NT2/D1 (cell line): ENCODE data around the gene JUNB.
A peak's percentile ranks its signal among the peaks of the same experiment; 100 is the strongest.

Experiments used
- DNase-seq: peaks from one replicate; pipeline ENCODE4 v3.0.0-alpha.2; 2011; ENCODE audit warnings: low read depth, low spot score
- H3K27me3 ChIP-seq: 2 replicates; pipeline ENCODE4 v1.6.0; 2011; ENCODE audit warnings: mild to moderate bottlenecking; ENCODE audit not compliant: insufficient read length, insufficient read depth
- H3K36me3 ChIP-seq: 2 replicates; pipeline ENCODE4 v1.6.1; 2011; ENCODE audit warnings: mild to moderate bottlenecking, low read length, mixed read lengths; ENCODE audit not compliant: insufficient read depth, insufficient read length
- H3K4me1 ChIP-seq: 2 replicates; pipeline ENCODE4 v1.5.1; 2011; ENCODE audit not compliant: insufficient read depth, insufficient read length
- H3K4me3 ChIP-seq: 2 replicates; pipeline ENCODE4 v1.5.1; 2011; ENCODE audit warnings: low read depth; ENCODE audit not compliant: insufficient read length
- H3K9ac ChIP-seq: 2 replicates; pipeline ENCODE4 v1.6.0; 2011; ENCODE audit warnings: low read depth; ENCODE audit not compliant: insufficient read length
- H3K9me3 ChIP-seq: 2 replicates; pipeline ENCODE4 v1.5.1; 2011; ENCODE audit warnings: mild to moderate bottlenecking, low read length; ENCODE audit not compliant: insufficient read depth
- SUZ12 ChIP-seq: IDR thresholded peaks from 2 replicates; pipeline ENCODE4 v1.6.1; 2011; ENCODE audit not compliant: insufficient read length, insufficient read depth; ENCODE audit errors: extremely low read depth
- YY1 ChIP-seq: IDR thresholded peaks from 2 replicates; pipeline ENCODE4 v1.6.1; 2011; ENCODE audit not compliant: insufficient read length, insufficient read depth
- ZNF274 ChIP-seq: IDR thresholded peaks from 2 replicates; pipeline ENCODE4 v1.6.1; 2011; ENCODE audit warnings: mild to moderate bottlenecking, low read depth, low read length

JUNB gene

GRCh38 chr19:12774588-12775555 lies 16.4 kb upstream of the JUNB start, which contains the start of gene HOOK2:
Gene HOOK2 (minus strand): TSS chr19:12775552. CDS start chr19:12775449, 103 bp downstream.
- H3K9ac ChIP-seq, result peak within 1 kb of the TSS; percentile 92
- no peak for TF ChIP-seq SUZ12
- no peak for TF ChIP-seq YY1
- TF ChIP-seq ZNF274, result no peak
- peaks cover 16% of the 10 kb centered on the region for H3K36me3 ChIP-seq
- H3K27me3 ChIP-seq, result peaks cover 3% of the 10 kb centered on the region
- peaks cover 12% of the 10 kb centered on the region for H3K4me1 ChIP-seq
- H3K9me3 ChIP-seq, result no peaks in the 10 kb centered on the region
- H3K4me3 ChIP-seq, result peak within 1 kb of the TSS; percentile 87
- DNase-seq, result no peak

GRCh38 chr19:12777217-12778016 lies 13.9 kb upstream of the JUNB start:
- DNase-seq, result no peak
- TF ChIP-seq YY1 (no peak), ZNF274 (no peak), SUZ12 (no peak)
- peak overlapping the region; percentile 72 for H3K4me3 ChIP-seq
- H3K9me3 ChIP-seq, result no peaks in the 10 kb centered on the region
- peaks cover 3% of the 10 kb centered on the region for H3K27me3 ChIP-seq
- H3K36me3 ChIP-seq, result peaks cover 4% of the 10 kb centered on the region
- H3K9ac ChIP-seq, result peak overlapping the region; percentile 86
- H3K4me1 ChIP-seq, result peaks cover 19% of the 10 kb centered on the region

GRCh38 chr19:12778017-12778904 lies 13.0 kb upstream of the JUNB start:
- Histone ChIP-seq H3K4me3 (peak overlapping the region; percentile 72), H3K36me3 (peaks cover 4% of the 10 kb centered on the region), H3K4me1 (peaks cover 19% of the 10 kb centered on the region), H3K9ac (peak overlapping the region; percentile 86), H3K27me3 (peaks cover 3% of the 10 kb centered on the region), H3K9me3 (no peaks in the 10 kb centered on the region)
- TF ChIP-seq SUZ12 (no peak), ZNF274 (no peak), YY1 (no peak)
- no peak for DNase-seq

- H3K4me1 ChIP-seq, result peaks cover 23% of the 10 kb centered on the region
- H3K9ac ChIP-seq, result peak overlapping the region; percentile 86
These were observed 12.5 kb upstream of the JUNB start for GRCh38 chr19:12778905-12779161.

GRCh38 chr19:12779162-12779993 lies 11.9 kb upstream of the JUNB start:
- no peak for DNase-seq
- Histone ChIP-seq H3K4me3 (peak overlapping the region; percentile 72), H3K9ac (peak overlapping the region; percentile 86), H3K27me3 (peaks cover 3% of the 10 kb centered on the region), H3K4me1 (peaks cover 23% of the 10 kb centered on the region), H3K36me3 (peaks cover 3% of the 10 kb centered on the region), H3K9me3 (no peaks in the 10 kb centered on the region)
- no peak for TF ChIP-seq SUZ12
- no peak for TF ChIP-seq YY1
- TF ChIP-seq ZNF274, result no peak

More at GRCh38 chr19:12778905-12779161, 12.5 kb upstream of the JUNB start:
- peak overlapping the region; percentile 72 for H3K4me3 ChIP-seq
- no peak for TF ChIP-seq ZNF274
- TF ChIP-seq YY1, result no peak
- TF ChIP-seq SUZ12, result no peak
- no peaks in the 10 kb centered on the region for H3K9me3 ChIP-seq
- no peak for DNase-seq
- peaks cover 3% of the 10 kb centered on the region for H3K27me3 ChIP-seq
- H3K36me3 ChIP-seq, result peaks cover 4% of the 10 kb centered on the region

- Histone ChIP-seq H3K4me3 (peak overlapping the region; percentile 59), H3K9ac (peak overlapping the region; percentile 86), H3K36me3 (no peaks in the 10 kb centered on the region), H3K4me1 (peaks cover 26% of the 10 kb centered on the region), H3K27me3 (peaks cover 3% of the 10 kb centered on the region), H3K9me3 (no peaks in the 10 kb centered on the region)
- no peak for TF ChIP-seq SUZ12
- no peak for TF ChIP-seq ZNF274
- no peak for TF ChIP-seq YY1
- no peak for DNase-seq
These were observed 9.2 kb upstream of the JUNB start for GRCh38 chr19:12782174-12782423.
